Activated CD4-positive, alpha-beta T cell treated with anti-CD3 and anti-CD28 coated beads, Interleukin-2, amount 10 ng/mL, durations not matched to agents 24 days and 14 days (primary cell): ENCODE measurements around the gene BRCA2. TPM values are rescaled to one million over a fixed set of nuclear protein-coding genes. Genes with fewer than 3 reads are reported as not detected.
"Not testable (repeated sequence)": the region's sequence is repeated elsewhere in the genome, so short reads cannot be mapped to it uniquely, and the experiment has no call there.

Experiments
- DNase-seq: peaks from one replicate; pipeline ENCODE4 v3.0.0; 2022
- H3K27ac Mint-ChIP-seq: one replicate; pipeline ENCODE4 v1.8.0; 2022; ENCODE audit warnings: mild to moderate bottlenecking, mixed read lengths
- H3K27me3 Mint-ChIP-seq: one replicate; pipeline ENCODE4 v1.8.0; 2022; ENCODE audit warnings: mixed read lengths
- H3K36me3 Mint-ChIP-seq: one replicate; pipeline ENCODE4 v1.8.0; 2022; ENCODE audit warnings: low read depth, mild to moderate bottlenecking, mixed read lengths
- H3K4me1 Mint-ChIP-seq: one replicate; pipeline ENCODE4 v1.8.0; 2021; ENCODE audit warnings: mixed read lengths
- H3K4me3 Mint-ChIP-seq: one replicate; pipeline ENCODE4 v1.8.0; 2022; ENCODE audit warnings: mild to moderate bottlenecking, moderate library complexity, mixed read lengths
- H3K9me3 Mint-ChIP-seq: one replicate; pipeline ENCODE4 v1.8.0; 2021; ENCODE audit warnings: mixed read lengths
- intact Hi-C: fragments of 100-400 bp; cut with micrococcal nuclease; formaldehyde crosslinking; loops from one replicate; pipeline ENCODE4 v1.15.1; 2023
- total RNA-seq: library from RNA; stranded (reverse); gene quantifications from 2 replicates; pipeline ENCODE4 v1.2.3, GENCODE V29; 2022

Gene BRCA2
- total RNA-seq, 1 donor from 2014 or later = 24.7 TPM

GRCh38 chr13:32317716-32318465 lies 2.6 kb downstream of the BRCA2 start:
- H3K4me1 Mint-ChIP-seq = peaks cover 31% of the 10 kb centered on the region
- H3K27ac Mint-ChIP-seq = no peak overlapping the region
- H3K36me3 Mint-ChIP-seq = peaks cover 32% of the 10 kb centered on the region
- no peak overlapping the region for H3K4me3 Mint-ChIP-seq
- H3K9me3 Mint-ChIP-seq = no peaks in the 10 kb centered on the region
- intact Hi-C loops = loop anchor here (5.0 kb wide), 1 partner anchor 269 kb away; the partner anchor contains the start of gene PDS5B
- H3K27me3 Mint-ChIP-seq = no peaks in the 10 kb centered on the region
- no peak for DNase-seq

GRCh38 chr13:32320528-32320927 lies 5.2 kb downstream of the BRCA2 start:
- intact Hi-C loops = no loop called here
- Mint-ChIP-seq H3K36me3 (peaks cover 43% of the 10 kb centered on the region), H3K27ac (no peak overlapping the region), H3K9me3 (no peaks in the 10 kb centered on the region), H3K4me3 (no peak overlapping the region), H3K4me1 (peaks cover 27% of the 10 kb centered on the region), H3K27me3 (no peaks in the 10 kb centered on the region)
- no peak for DNase-seq

- intact Hi-C loops = no loop called here
- H3K9me3 Mint-ChIP-seq = no peaks in the 10 kb centered on the region
- no peak overlapping the region for H3K4me3 Mint-ChIP-seq
- no peaks in the 10 kb centered on the region for H3K27me3 Mint-ChIP-seq
- H3K4me1 Mint-ChIP-seq = peaks cover 27% of the 10 kb centered on the region
- H3K36me3 Mint-ChIP-seq = peaks cover 50% of the 10 kb centered on the region
- H3K27ac Mint-ChIP-seq = no peak overlapping the region
- no peak for DNase-seq
Measured at GRCh38 chr13:32323912-32324311, 8.6 kb downstream of the BRCA2 start.

- intact Hi-C loops = no loop called here
- no peaks in the 10 kb centered on the region for H3K27me3 Mint-ChIP-seq
- peaks cover 61% of the 10 kb centered on the region for H3K36me3 Mint-ChIP-seq
- H3K27ac Mint-ChIP-seq = no peak overlapping the region
- no peak for DNase-seq
- H3K4me3 Mint-ChIP-seq = no peak overlapping the region
- H3K9me3 Mint-ChIP-seq = peaks cover 8% of the 10 kb centered on the region
- H3K4me1 Mint-ChIP-seq = peaks cover 8% of the 10 kb centered on the region
Measured at GRCh38 chr13:32330441-32330840, 15.1 kb downstream of the BRCA2 start.

GRCh38 chr13:32334671-32335070 lies 19.4 kb downstream of the BRCA2 start:
- no peak overlapping the region for H3K4me3 Mint-ChIP-seq
- H3K27ac Mint-ChIP-seq = no peak overlapping the region
- DNase-seq = no peak
- peaks cover 6% of the 10 kb centered on the region for H3K4me1 Mint-ChIP-seq
- intact Hi-C loops = no loop called here
- H3K36me3 Mint-ChIP-seq = peaks cover 83% of the 10 kb centered on the region
- no peaks in the 10 kb centered on the region for H3K27me3 Mint-ChIP-seq
- peaks cover 10% of the 10 kb centered on the region for H3K9me3 Mint-ChIP-seq

- intact Hi-C loops = no loop called here
- H3K9me3 Mint-ChIP-seq = peaks cover 9% of the 10 kb centered on the region
- no peak for DNase-seq
- no peak overlapping the region for H3K4me3 Mint-ChIP-seq
- peaks cover 44% of the 10 kb centered on the region for H3K36me3 Mint-ChIP-seq
- H3K4me1 Mint-ChIP-seq = peaks cover 1% of the 10 kb centered on the region
- H3K27me3 Mint-ChIP-seq = no peaks in the 10 kb centered on the region
- H3K27ac Mint-ChIP-seq = no peak overlapping the region
Measured at GRCh38 chr13:32340914-32341313, 25.6 kb downstream of the BRCA2 start.

- Mint-ChIP-seq H3K4me3 (no peak overlapping the region), H3K27ac (peak overlapping the region; percentile 39), H3K27me3 (no peaks in the 10 kb centered on the region), H3K36me3 (peaks cover 40% of the 10 kb centered on the region), H3K9me3 (no peaks in the 10 kb centered on the region), H3K4me1 (peaks cover 25% of the 10 kb centered on the region)
- DNase-seq = no peak
- intact Hi-C loops = no loop called here
Measured at GRCh38 chr13:32347651-32348050, 32.3 kb downstream of the BRCA2 start.

GRCh38 chr13:32350839-32351441 lies 35.6 kb downstream of the BRCA2 start:
- H3K4me3 Mint-ChIP-seq, H3K27ac Mint-ChIP-seq, H3K27me3 Mint-ChIP-seq, intact Hi-C loops, DNase-seq, H3K9me3 Mint-ChIP-seq: not testable (repeated sequence)
- Mint-ChIP-seq H3K4me1 (peaks cover 23% of the 10 kb centered on the region), H3K36me3 (peaks cover 43% of the 10 kb centered on the region)

- no peak overlapping the region for H3K4me3 Mint-ChIP-seq
- H3K4me1 Mint-ChIP-seq = peaks cover 10% of the 10 kb centered on the region
- H3K9me3 Mint-ChIP-seq = no peaks in the 10 kb centered on the region
- H3K36me3 Mint-ChIP-seq = peaks cover 31% of the 10 kb centered on the region
- H3K27me3 Mint-ChIP-seq = no peaks in the 10 kb centered on the region
- intact Hi-C loops = no loop called here
- DNase-seq = no peak
- H3K27ac Mint-ChIP-seq = no peak overlapping the region
Measured at GRCh38 chr13:32354040-32354439, 38.7 kb downstream of the BRCA2 start.

- H3K4me1 Mint-ChIP-seq, DNase-seq, H3K27me3 Mint-ChIP-seq, H3K4me3 Mint-ChIP-seq, intact Hi-C loops, H3K9me3 Mint-ChIP-seq, H3K27ac Mint-ChIP-seq: not testable (repeated sequence)
- H3K36me3 Mint-ChIP-seq = peaks cover 20% of the 10 kb centered on the region
Measured at GRCh38 chr13:32355935-32356334, 40.6 kb downstream of the BRCA2 start.

GRCh38 chr13:32362574-32362973 lies 47.3 kb downstream of the BRCA2 start:
- H3K9me3 Mint-ChIP-seq = no peaks in the 10 kb centered on the region
- H3K27me3 Mint-ChIP-seq = no peaks in the 10 kb centered on the region
- intact Hi-C loops = no loop called here

GRCh38 chr13:32370805-32371204 lies 55.5 kb downstream of the BRCA2 start:
- intact Hi-C loops = no loop called here
- H3K9me3 Mint-ChIP-seq = peaks cover 7% of the 10 kb centered on the region
- H3K36me3 Mint-ChIP-seq = peaks cover 48% of the 10 kb centered on the region
- no peak overlapping the region for H3K4me3 Mint-ChIP-seq
- H3K27me3 Mint-ChIP-seq = no peaks in the 10 kb centered on the region
- no peaks in the 10 kb centered on the region for H3K4me1 Mint-ChIP-seq
- H3K27ac Mint-ChIP-seq = no peak overlapping the region
- no peak for DNase-seq

More at GRCh38 chr13:32362574-32362973, 47.3 kb downstream of the BRCA2 start:
- peaks cover 2% of the 10 kb centered on the region for H3K4me1 Mint-ChIP-seq
- H3K4me3 Mint-ChIP-seq = no peak overlapping the region
- H3K36me3 Mint-ChIP-seq = peaks cover 32% of the 10 kb centered on the region
- DNase-seq = no peak
- H3K27ac Mint-ChIP-seq = no peak overlapping the region

- Mint-ChIP-seq H3K4me1 (no peaks in the 10 kb centered on the region), H3K9me3 (peaks cover 7% of the 10 kb centered on the region), H3K27ac (no peak overlapping the region), H3K4me3 (no peak overlapping the region), H3K36me3 (peaks cover 38% of the 10 kb centered on the region), H3K27me3 (no peaks in the 10 kb centered on the region)
- intact Hi-C loops = no loop called here
- no peak for DNase-seq
Measured at GRCh38 chr13:32376642-32377415, 61.5 kb downstream of the BRCA2 start.

- no peak overlapping the region for H3K27ac Mint-ChIP-seq
Measured at GRCh38 chr13:32378012-32378411, 62.7 kb downstream of the BRCA2 start.

More at GRCh38 chr13:32378012-32378411, 62.7 kb downstream of the BRCA2 start:
- Mint-ChIP-seq H3K36me3 (peaks cover 28% of the 10 kb centered on the region), H3K9me3 (no peaks in the 10 kb centered on the region), H3K27me3 (no peaks in the 10 kb centered on the region), H3K4me1 (no peaks in the 10 kb centered on the region), H3K4me3 (no peak overlapping the region)
- intact Hi-C loops = no loop called here
- no peak for DNase-seq
